ENCODE measurements around the gene PSME2. TPM values are rescaled to one million over a fixed set of nuclear protein-coding genes. Genes with fewer than 3 reads are reported as not detected.

The PSME2 gene
- total and polyA plus RNA-seq, 2 of the 13 experiments (the other 11 are each of a cell fraction or from before 2014, with no cell fraction given): 332 to 716 TPM

DNA sequence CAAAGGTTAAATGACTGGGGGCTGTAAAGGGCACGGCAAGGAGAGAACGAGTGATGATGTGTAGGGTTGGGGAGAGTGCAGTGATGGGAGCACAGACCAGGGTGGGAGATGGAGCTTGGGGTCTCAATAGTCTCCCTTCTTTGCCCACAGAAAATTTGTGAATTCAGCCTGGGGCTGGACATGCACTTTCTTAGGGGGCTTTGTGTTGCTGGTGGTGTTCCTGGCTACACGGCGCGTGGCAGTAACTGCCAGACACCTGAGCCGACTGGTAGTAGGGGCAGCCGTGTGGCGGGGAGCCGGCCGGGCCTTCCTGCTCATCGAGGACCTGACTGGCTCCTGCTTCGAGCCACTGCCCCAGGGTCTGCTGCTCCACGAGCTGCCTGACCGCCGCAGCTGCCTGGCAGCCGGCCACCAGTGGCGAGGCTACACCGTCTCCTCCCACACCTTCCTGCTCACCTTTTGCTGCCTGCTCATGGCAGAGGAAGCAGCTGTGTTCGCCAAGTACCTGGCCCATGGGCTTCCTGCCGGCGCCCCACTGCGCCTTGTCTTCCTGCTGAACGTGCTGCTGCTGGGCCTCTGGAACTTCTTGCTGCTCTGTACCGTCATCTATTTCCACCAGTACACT, 14.2 kb downstream of the PSME2 start (continued):
- TF ChIP-seq, protein P1, sequence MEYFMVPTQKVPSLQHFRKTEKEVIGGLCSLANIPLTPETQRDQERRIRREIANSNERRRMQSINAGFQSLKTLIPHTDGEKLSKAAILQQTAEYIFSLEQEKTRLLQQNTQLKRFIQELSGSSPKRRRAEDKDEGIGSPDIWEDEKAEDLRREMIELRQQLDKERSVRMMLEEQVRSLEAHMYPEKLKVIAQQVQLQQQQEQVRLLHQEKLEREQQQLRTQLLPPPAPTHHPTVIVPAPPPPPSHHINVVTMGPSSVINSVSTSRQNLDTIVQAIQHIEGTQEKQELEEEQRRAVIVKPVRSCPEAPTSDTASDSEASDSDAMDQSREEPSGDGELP (IDR thresholded peaks at IDR 0.05; ENCODE audit: borderline replicate concordance, low read depth): no peak
- TF ChIP-seq MTA1 (CRISPR knock-in tag; IDR thresholded peaks at IDR 0.05; ENCODE audit: borderline replicate concordance): peak; percentile 42; the same call in 1 of the 2 replicates
- peak; percentile 18; the same call in 1 of the 2 replicates for TF ChIP-seq MXD1 (CRISPR knock-in tag; IDR thresholded peaks at IDR 0.05)
- TF ChIP-seq, protein P2, sequence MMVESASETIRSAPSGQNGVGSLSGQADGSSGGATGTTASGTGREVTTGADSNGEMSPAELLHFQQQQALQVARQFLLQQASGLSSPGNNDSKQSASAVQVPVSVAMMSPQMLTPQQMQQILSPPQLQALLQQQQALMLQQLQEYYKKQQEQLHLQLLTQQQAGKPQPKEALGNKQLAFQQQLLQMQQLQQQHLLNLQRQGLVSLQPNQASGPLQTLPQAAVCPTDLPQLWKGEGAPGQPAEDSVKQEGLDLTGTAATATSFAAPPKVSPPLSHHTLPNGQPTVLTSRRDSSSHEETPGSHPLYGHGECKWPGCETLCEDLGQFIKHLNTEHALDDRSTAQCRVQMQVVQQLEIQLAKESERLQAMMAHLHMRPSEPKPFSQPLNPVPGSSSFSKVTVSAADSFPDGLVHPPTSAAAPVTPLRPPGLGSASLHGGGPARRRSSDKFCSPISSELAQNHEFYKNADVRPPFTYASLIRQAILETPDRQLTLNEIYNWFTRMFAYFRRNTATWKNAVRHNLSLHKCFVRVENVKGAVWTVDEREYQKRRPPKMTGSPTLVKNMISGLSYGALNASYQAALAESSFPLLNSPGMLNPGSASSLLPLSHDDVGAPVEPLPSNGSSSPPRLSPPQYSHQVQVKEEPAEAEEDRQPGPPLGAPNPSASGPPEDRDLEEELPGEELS (CRISPR knock-in tag; IDR thresholded peaks at IDR 0.05): no peak
- TF ChIP-seq, protein P3, sequence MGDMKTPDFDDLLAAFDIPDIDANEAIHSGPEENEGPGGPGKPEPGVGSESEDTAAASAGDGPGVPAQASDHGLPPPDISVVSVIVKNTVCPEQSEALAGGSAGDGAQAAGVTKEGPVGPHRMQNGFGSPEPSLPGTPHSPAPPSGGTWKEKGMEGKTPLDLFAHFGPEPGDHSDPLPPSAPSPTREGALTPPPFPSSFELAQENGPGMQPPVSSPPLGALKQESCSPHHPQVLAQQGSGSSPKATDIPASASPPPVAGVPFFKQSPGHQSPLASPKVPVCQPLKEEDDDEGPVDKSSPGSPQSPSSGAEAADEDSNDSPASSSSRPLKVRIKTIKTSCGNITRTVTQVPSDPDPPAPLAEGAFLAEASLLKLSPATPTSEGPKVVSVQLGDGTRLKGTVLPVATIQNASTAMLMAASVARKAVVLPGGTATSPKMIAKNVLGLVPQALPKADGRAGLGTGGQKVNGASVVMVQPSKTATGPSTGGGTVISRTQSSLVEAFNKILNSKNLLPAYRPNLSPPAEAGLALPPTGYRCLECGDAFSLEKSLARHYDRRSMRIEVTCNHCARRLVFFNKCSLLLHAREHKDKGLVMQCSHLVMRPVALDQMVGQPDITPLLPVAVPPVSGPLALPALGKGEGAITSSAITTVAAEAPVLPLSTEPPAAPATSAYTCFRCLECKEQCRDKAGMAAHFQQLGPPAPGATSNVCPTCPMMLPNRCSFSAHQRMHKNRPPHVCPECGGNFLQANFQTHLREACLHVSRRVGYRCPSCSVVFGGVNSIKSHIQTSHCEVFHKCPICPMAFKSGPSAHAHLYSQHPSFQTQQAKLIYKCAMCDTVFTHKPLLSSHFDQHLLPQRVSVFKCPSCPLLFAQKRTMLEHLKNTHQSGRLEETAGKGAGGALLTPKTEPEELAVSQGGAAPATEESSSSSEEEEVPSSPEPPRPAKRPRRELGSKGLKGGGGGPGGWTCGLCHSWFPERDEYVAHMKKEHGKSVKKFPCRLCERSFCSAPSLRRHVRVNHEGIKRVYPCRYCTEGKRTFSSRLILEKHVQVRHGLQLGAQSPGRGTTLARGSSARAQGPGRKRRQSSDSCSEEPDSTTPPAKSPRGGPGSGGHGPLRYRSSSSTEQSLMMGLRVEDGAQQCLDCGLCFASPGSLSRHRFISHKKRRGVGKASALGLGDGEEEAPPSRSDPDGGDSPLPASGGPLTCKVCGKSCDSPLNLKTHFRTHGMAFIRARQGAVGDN (CRISPR knock-in tag; IDR thresholded peaks at IDR 0.05): peak; percentile 71
- TF ChIP-seq SYNCRIP (IDR thresholded peaks at IDR 0.05; ENCODE audit: insufficient read depth, low read depth, low read length): no peak
- no peak for TF ChIP-seq ZNF264 (CRISPR knock-in tag; IDR thresholded peaks at IDR 0.05)
- TF ChIP-seq GLI4 (CRISPR knock-in tag; IDR thresholded peaks at IDR 0.05; ENCODE audit: borderline replicate concordance): no peak
- no peak for TF ChIP-seq CENPX (CRISPR knock-in tag; IDR thresholded peaks at IDR 0.05)
- no peak for TF ChIP-seq PCBP1 (IDR thresholded peaks at IDR 0.05; ENCODE audit: borderline replicate concordance, low read depth, low read length)
- TF ChIP-seq SNRNP70 (IDR thresholded peaks at IDR 0.05; ENCODE audit: low read depth, low read length): no peak
- no peak for TF ChIP-seq PRDM15 (CRISPR knock-in tag; IDR thresholded peaks at IDR 0.05)
- no peak for TF ChIP-seq GRHL1 (CRISPR knock-in tag; conservative IDR thresholded peaks at IDR 0.05)
- TF ChIP-seq ZNF773 (CRISPR knock-in tag; IDR thresholded peaks at IDR 0.05; ENCODE audit: borderline replicate concordance): peak; percentile 70; the same call in 1 of the 2 replicates
